Osteocyte (in vitro differentiated cells): Measurements from ENCODE around the gene MCHR2. TPM values are rescaled to one million over a fixed set of nuclear protein-coding genes. Genes with fewer than 3 reads are reported as not detected.

Experiments used
- DNase-seq: peaks from one replicate; pipeline ENCODE4 v3.0.0; 2021; ENCODE audit warnings: mixed read lengths; ENCODE audit not compliant: unreplicated experiment; ENCODE audit errors: extremely low spot score
- H3K27ac Mint-ChIP-seq: one replicate; pipeline ENCODE4 v1.8.0; 2021; ENCODE audit warnings: mild to moderate bottlenecking, mixed read lengths; ENCODE audit not compliant: unreplicated experiment
- H3K27me3 Mint-ChIP-seq: one replicate; pipeline ENCODE4 v1.8.0; 2021; ENCODE audit warnings: mixed read lengths; ENCODE audit not compliant: unreplicated experiment
- H3K36me3 Mint-ChIP-seq: one replicate; pipeline ENCODE4 v1.8.0; 2021; ENCODE audit warnings: mixed read lengths; ENCODE audit not compliant: unreplicated experiment
- H3K4me1 Mint-ChIP-seq: one replicate; pipeline ENCODE4 v1.8.0; 2021; ENCODE audit warnings: mixed read lengths; ENCODE audit not compliant: unreplicated experiment
- H3K4me3 Mint-ChIP-seq: one replicate; pipeline ENCODE4 v1.8.0; 2021; ENCODE audit warnings: mild to moderate bottlenecking, moderate library complexity, mixed read lengths; ENCODE audit not compliant: unreplicated experiment
- H3K9me3 Mint-ChIP-seq: one replicate; pipeline ENCODE4 v1.8.0; 2021; ENCODE audit warnings: mixed read lengths; ENCODE audit not compliant: unreplicated experiment
- total RNA-seq: library from RNA; stranded (reverse); gene quantifications from 2 replicates; pipeline ENCODE4 v1.2.1, GENCODE V29; 2021
- TF ChIP-seq, protein P1 (sequence below): fragments of 200-600 bp; sonication (generic); IDR thresholded peaks from 2 replicates; pipeline ENCODE4 v1.5.0; 2021; ENCODE audit warnings: antibody characterized with exemption, mild to moderate bottlenecking, moderate library complexity

MCHR2 gene
- total RNA-seq, 1 donor from 2014 or later = not detected

DNA sequence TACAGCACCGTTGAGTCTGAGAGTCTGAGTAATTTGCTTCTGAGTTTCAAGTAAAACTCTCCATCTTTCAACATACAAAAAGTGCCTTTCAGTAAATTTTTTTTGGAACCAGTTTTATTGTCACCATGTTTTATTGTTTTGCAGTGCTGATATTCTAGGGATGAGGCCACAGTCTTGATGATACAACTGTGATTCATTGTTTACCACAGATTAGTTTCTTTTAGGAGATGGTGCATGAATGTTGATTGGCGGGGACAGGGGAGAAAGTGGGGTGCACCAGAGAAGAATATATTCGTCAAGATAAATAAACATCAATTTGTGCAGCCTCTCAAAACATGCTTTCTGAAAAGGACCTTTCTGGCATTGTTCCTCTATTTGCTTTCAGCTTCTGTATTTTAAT lies 109.0 kb downstream of the MCHR2 start:
- DNase-seq = no peak
- no peak overlapping the region for H3K4me3 Mint-ChIP-seq
- H3K27me3 Mint-ChIP-seq = peaks cover 40% of the 10 kb centered on the region
- no peaks in the 10 kb centered on the region for H3K36me3 Mint-ChIP-seq
- TF ChIP-seq, protein P1, sequence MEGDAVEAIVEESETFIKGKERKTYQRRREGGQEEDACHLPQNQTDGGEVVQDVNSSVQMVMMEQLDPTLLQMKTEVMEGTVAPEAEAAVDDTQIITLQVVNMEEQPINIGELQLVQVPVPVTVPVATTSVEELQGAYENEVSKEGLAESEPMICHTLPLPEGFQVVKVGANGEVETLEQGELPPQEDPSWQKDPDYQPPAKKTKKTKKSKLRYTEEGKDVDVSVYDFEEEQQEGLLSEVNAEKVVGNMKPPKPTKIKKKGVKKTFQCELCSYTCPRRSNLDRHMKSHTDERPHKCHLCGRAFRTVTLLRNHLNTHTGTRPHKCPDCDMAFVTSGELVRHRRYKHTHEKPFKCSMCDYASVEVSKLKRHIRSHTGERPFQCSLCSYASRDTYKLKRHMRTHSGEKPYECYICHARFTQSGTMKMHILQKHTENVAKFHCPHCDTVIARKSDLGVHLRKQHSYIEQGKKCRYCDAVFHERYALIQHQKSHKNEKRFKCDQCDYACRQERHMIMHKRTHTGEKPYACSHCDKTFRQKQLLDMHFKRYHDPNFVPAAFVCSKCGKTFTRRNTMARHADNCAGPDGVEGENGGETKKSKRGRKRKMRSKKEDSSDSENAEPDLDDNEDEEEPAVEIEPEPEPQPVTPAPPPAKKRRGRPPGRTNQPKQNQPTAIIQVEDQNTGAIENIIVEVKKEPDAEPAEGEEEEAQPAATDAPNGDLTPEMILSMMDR = no peak
- H3K27ac Mint-ChIP-seq = no peak overlapping the region
- no peaks in the 10 kb centered on the region for H3K9me3 Mint-ChIP-seq
- no peaks in the 10 kb centered on the region for H3K4me1 Mint-ChIP-seq

DNA sequence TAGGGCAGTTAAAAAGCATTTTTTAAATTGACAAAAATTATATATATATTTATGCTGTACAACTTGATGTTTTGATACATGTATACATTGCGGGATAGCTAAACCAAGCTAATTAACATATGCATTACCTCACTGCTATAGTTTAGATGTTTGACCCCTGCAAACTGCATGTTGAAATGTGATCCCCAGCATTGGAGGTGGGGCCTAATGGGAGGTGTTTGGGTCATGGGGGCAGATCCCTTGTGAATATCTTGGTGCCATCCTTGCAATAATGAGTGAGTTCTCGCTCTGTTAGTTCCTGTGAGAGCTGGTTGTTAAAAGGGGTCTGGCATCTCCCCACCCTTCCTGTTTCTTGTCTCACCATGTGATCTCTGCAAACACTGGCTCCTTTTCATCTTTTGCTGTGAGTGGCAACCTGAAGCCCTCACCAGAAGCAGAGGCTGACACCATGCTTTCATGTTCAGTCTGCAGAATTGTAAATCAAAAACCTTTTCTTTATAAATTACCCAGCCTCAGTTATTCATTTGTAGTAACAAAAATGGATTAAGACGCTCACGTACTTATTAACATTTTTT lies 111.8 kb downstream of the MCHR2 start:
- Mint-ChIP-seq H3K4me1 (no peaks in the 10 kb centered on the region), H3K27ac (no peak overlapping the region), H3K4me3 (no peak overlapping the region), H3K36me3 (no peaks in the 10 kb centered on the region), H3K27me3 (peaks cover 38% of the 10 kb centered on the region), H3K9me3 (no peaks in the 10 kb centered on the region)
- no peak for DNase-seq
- TF ChIP-seq, protein P1 = no peak

DNA sequence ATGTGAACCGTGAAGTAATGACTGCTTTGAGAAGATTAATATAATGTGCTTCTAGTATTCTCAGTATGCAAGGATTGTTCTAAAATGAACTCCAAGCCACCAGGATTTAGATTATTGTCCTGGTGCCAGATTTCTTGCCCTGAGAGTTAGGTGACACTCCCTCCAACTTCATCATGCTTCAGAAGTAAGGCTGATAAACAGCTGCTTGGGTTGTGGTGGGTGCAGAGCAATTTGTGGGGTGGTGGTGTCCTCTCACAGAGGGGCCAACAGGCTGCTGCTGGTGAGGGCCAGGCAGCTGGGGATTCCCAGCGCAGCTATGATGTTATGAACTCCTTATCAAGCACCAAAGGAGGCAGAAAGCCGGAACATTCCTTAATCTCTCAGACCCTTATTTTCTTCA lies 114.6 kb downstream of the MCHR2 start:
- Mint-ChIP-seq H3K27me3 (peaks cover 46% of the 10 kb centered on the region), H3K27ac (no peak overlapping the region), H3K4me1 (no peaks in the 10 kb centered on the region), H3K4me3 (no peak overlapping the region), H3K36me3 (no peaks in the 10 kb centered on the region), H3K9me3 (no peaks in the 10 kb centered on the region)
- DNase-seq = no peak
- TF ChIP-seq, protein P1 = no peak

DNA sequence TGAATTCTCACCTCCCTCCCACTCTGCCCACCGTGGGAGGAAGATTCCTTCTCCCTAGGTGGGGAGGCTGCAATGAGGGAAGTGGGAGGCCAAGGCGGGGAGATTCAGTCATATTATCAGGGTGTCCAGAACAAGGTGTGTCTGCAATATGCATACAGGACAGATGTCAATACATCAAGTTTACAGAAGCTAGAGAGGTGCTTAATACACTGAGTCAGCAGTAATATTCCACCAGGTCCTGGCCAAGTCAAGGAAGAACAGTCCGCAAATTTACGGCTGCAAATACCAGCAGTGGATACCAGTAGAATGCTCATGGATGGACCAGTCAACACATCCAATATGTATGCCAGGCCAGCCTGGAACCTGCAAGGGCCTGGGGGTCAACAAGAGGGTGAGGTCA lies 119.0 kb downstream of the MCHR2 start:
- H3K4me3 Mint-ChIP-seq = no peak overlapping the region
- H3K4me1 Mint-ChIP-seq = no peaks in the 10 kb centered on the region
- TF ChIP-seq, protein P1 = no peak
- no peak overlapping the region for H3K27ac Mint-ChIP-seq
- H3K36me3 Mint-ChIP-seq = no peaks in the 10 kb centered on the region
- peaks cover 65% of the 10 kb centered on the region for H3K27me3 Mint-ChIP-seq
- no peak for DNase-seq
- H3K9me3 Mint-ChIP-seq = no peaks in the 10 kb centered on the region

DNA sequence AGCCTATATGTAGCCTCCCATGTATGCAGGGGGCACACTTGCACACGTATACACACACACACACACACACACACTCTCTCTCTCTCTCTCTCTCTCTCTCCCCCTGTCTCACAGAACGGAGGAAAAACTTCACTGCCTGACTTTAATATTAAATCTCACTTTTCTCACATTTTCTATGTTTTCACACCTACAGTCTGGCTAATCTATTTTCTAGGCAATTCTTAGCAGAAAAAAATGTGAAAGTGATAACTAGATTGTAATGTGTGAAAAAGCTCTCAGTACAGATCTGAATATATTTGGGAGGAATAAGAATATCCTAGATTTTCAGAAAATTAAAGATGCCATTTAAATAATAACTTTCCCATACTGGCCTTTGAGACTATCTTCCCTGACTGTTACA lies 120.9 kb downstream of the MCHR2 start:
- H3K36me3 Mint-ChIP-seq = no peaks in the 10 kb centered on the region
- TF ChIP-seq, protein P1 = no peak
- H3K27ac Mint-ChIP-seq = no peak overlapping the region
- no peak overlapping the region for H3K4me3 Mint-ChIP-seq
- peaks cover 71% of the 10 kb centered on the region for H3K27me3 Mint-ChIP-seq
- DNase-seq = no peak
- no peaks in the 10 kb centered on the region for H3K9me3 Mint-ChIP-seq
- peaks cover 5% of the 10 kb centered on the region for H3K4me1 Mint-ChIP-seq
